ENCODE measurements around the gene OR4M2.
"Not testable (repeated sequence)": the region's sequence is repeated elsewhere in the genome, so short reads cannot be mapped to it uniquely, and the experiment has no call there.

Gene OR4M2

GRCh38 chr15:22080227-22080626 is at the start of gene OR4M2:
Gene OR4M2, plus strand, starts transcription at chr15:22080527. Its CDS starts 98 bp downstream, at chr15:22080625.
- DNase-seq (ENCODE audit: low read depth, low spot score) = not testable (repeated sequence)

GRCh38 chr15:22069267-22069666 is 11.1 kb upstream of the OR4M2 start:
- not testable (repeated sequence) for DNase-seq (ENCODE audit: low read depth, low spot score)

GRCh38 chr15:22081386-22081785 is 1.1 kb downstream of the OR4M2 start:
- not testable (repeated sequence) for DNase-seq (ENCODE audit: low read depth, low spot score)

GRCh38 chr15:22098616-22099253 is 18.4 kb downstream of the OR4M2 start:
- DNase-seq (ENCODE audit: low read depth, low spot score) = not testable (repeated sequence)

GRCh38 chr15:22099289-22099891 is 19.1 kb downstream of the OR4M2 start:
- not testable (repeated sequence) for DNase-seq (ENCODE audit: low read depth, low spot score)

- DNase-seq (ENCODE audit: low read depth, low spot score) = not testable (repeated sequence)
These were observed 41.7 kb downstream of the OR4M2 start for GRCh38 chr15:22122033-22122432.
